Stromal cell of bone marrow (primary cell): ENCODE results near the gene PGM2.

Experiments used
- DNase-seq: peaks from one replicate; pipeline ENCODE4 v3.0.0-alpha.2; 2012; ENCODE audit warnings: low read depth

PGM2 gene

DNA sequence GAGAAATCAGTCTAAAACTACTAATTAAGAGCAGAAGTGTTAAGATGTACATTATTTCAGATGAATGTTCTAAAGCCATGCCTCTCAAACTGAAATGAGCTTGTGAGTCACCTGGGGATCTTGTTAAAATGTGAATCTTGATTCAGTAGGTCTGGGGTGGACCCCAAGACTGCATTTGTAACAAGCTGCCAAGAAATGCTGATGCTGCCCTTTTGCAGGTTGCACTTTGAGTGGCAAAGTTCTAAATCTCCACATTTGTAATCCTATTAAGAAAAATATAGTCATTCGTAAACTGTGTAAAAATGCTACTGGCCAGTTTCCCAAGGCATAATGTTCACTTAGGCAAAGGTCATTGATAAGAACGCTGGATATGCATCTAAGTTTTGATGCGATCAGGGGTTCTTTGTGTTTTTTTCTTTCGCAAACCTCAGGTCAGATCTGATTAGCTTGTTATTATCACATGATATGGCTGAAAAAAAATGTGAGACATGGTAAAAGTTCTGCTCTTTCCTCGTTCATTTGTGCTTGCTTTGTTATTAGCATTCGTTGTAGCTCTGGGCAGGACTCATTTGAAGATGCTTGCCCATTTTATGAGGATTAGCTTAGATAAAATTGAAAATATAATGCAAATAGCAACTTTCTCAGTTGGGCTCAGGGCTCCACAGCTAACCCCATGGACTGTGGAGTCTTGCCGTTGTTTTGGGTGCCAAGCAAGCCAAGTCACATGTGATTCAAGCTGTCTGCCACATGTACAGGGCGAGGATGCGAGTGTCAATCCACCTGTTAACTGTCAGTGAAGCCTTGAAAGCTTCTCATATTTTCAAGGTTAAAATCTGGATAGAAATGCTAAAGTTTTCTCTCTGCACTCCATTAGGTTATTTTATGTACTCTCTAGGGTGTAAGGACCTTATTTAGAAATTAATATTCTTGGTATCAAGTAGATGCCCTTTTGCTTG, 76.5 kb downstream of the PGM2 start:
- no peak for DNase-seq

DNA sequence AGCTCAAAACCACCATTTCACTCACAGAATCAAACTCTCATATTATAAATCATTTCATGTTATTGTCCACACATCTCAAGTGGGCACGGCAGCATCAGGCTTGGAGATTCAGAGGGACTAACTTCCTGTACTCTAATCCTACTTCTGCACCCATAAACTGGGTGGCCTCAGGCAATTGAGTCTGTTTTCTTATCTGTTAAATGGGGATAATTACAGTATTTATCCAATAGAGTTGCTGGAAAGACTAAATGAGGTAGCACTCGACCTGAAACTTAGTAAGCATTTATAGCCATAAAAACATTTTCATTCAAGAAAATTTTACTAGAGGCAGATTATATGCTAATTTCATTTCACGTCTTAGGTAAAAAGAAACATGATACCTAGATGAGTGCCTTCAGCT, 77.4 kb downstream of the PGM2 start:
- DNase-seq = no peak

DNA sequence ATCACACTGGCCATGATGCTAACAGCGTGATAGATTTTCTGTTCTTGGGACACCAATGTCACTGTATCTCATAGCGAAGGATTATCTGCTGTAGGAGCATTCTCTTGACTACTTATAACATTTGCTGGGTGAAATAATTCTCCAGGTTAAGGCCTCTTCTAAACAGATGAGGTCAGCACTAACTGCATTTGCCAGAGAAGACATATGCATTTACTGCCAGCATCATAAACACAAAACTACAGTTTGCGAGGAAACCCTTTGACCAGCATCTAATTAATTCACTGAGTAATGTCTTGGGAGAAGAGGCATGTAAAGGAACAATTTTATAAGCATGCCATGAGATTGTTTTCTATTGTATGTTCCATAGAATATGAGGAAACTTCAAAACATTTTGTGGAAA, 78.3 kb downstream of the PGM2 start:
- no peak for DNase-seq

DNA sequence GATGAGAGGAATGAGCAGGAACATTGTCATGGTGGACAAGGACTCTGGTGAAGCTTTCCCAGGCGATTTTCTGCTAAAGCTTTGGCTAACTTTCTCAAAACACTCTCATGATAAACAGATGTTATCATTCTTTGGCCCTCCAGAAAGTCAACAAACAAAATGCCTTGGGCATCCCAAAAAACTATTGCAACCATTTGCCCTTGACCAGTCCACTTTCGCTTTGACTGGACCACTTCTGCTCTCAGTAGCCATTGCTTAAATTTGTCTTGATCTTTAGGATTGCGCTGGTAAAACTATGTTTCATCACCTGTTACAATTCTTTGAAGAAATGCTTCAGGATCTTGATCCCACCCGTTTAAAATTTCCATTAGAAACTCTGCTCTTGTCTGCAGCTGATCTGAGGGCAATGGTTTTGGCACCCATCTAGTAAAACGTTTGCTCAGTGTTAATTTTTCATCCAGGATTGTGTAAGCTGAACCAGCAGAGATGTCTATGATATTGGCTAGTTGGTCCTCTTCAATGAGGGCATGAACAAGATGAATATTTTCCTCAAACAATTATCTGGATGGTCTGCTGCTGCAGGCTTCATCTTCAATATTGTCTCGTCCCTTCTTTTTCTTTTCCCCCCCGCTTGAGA, 79.2 kb downstream of the PGM2 start:
- DNase-seq = no peak

- DNase-seq = no peak
Measured at GRCh38 chr4:37908488-37909331, 82.2 kb downstream of the PGM2 start.

- no peak for DNase-seq
Measured at GRCh38 chr4:37909332-37910090, 83.0 kb downstream of the PGM2 start.

DNA sequence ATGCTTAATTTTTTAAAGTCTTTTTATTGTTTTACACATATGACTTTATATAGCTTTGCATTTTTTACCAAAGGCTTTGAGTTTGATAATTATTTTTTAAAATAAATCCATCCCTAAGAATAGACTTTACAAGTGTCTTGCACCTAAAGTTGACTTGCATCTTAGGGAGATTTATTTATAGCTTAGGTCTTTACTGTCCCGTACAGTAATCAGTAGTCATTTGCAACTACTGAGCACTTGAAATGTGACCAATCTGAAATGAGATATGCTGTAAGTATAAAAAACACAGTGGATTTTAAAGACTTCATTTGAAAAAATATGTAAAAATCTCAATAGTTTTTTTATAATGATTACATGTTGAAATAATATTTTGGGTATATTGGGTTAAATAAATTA, 83.6 kb downstream of the PGM2 start:
- DNase-seq = no peak
